Thoracic aorta (tissue), 2 donors: ENCODE measurements around the gene GNRH2. TPM values are rescaled to one million over a fixed set of nuclear protein-coding genes. Genes with fewer than 3 reads are reported as not detected.
"Not testable (repeated sequence)": the region's sequence is repeated elsewhere in the genome, so short reads cannot be mapped to it uniquely, and the experiment has no call there.

Experiments used
- ATAC-seq: fragments of 150-250 bp; one replicate; pipeline ENCODE4 v1.8.0; 2017; ENCODE audit warnings: low read depth; ENCODE audit not compliant: insufficient number of reproducible peaks, low FRiP score
- DNase-seq: peaks from one replicate; pipeline ENCODE4 v3.0.0-alpha.2; 2020; ENCODE audit warnings: low spot score
- H3K27ac ChIP-seq, 2 donors: fragments of 200-600 bp; sonication (generic); 1 replicate in 1 of 2; 2 replicates in 1 of 2; pipeline ENCODE4 v1.5.1; 2016; ENCODE audit warnings: mild to moderate bottlenecking in 2 of 2, moderate library complexity in 2 of 2
- H3K27me3 ChIP-seq: fragments of 200-600 bp; sonication (generic); replicated peaks from 2 replicates; pipeline ENCODE4 v1.6.0; 2016; ENCODE audit warnings: mild to moderate bottlenecking; ENCODE audit not compliant: insufficient read depth
- H3K36me3 ChIP-seq: fragments of 200-600 bp; sonication (generic); one replicate; pipeline ENCODE4 v1.5.1; 2016
- H3K4me1 ChIP-seq, 2 donors: fragments of 200-600 bp; sonication (generic); 1 replicate in 1 of 2; 2 replicates in 1 of 2; pipeline versions ENCODE4 v1.5.1 to v1.6.0; 2016; ENCODE audit warnings: low read depth in 2 of 2, mild to moderate bottlenecking in 1 of 2; ENCODE audit not compliant: control insufficient read depth in 1 of 2
- H3K4me3 ChIP-seq: fragments of 200-600 bp; sonication (generic); 2 replicates; pipeline ENCODE4 v1.5.1; 2016; ENCODE audit warnings: mild to moderate bottlenecking
- H3K9me3 ChIP-seq: fragments of 200-600 bp; sonication (generic); 2 replicates; pipeline ENCODE4 v1.5.1; 2016
- CTCF ChIP-seq: fragments of 200-600 bp; sonication (generic); IDR thresholded peaks from one replicate; pipeline ENCODE4 v1.5.1; 2019; ENCODE audit warnings: antibody characterized with exemption
- total RNA-seq, 2 donors: library from RNA; depleted of rRNA; stranded (reverse); fragments of >200 nt; gene quantifications; one replicate each; pipeline versions ENCODE4 v1.1.0 to v1.2.3, GENCODE V29; 2016

The GNRH2 gene
- total RNA-seq, 2 donors from 2014 or later: not detected

DNA sequence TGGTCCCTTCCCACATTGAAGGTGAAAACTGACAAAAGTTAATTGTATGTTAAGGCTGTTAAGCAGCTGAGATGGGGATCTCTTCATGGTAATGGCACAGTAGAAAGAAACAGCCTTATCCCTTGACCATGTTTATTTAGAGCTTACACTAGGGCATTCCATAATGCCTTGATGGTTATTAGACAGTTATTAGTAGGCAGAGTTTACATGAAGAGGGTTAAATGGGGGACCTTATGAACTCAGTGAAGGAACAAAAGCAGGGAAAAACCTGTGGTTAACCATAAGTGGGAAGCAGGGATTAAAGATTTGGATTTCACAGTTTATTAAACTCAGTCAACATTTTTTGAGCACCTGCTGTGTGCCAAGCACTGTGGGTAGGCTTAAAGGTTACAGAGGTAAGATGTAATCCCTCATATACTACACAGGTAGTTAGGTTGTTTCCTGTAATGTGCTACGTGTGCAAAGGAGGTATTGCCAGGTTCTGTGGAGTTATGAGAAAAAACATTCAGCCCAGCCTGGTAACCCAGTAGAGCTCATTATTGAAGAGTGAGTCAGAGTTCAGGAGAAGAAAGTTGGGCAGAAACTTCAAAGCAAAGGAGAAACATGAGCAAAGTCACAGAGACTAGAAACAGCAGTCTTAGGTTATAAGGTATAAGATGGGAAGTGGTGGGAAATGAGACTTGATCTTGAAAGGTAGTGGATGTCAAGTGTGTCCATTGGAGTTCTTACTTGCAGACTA, 32.3 kb upstream of the GNRH2 start:
- Histone ChIP-seq H3K27ac (no peak overlapping the region), H3K36me3 (peaks cover 20% of the 10 kb centered on the region), H3K4me1 (no peaks in the 10 kb centered on the region), H3K27me3 (no peaks in the 10 kb centered on the region), H3K4me3 (no peak overlapping the region), H3K9me3 (no peaks in the 10 kb centered on the region)
- ATAC-seq: no peak
- no peak for TF ChIP-seq CTCF
- DNase-seq: no peak

GRCh38 chr20:3011752-3012151, 31.7 kb upstream of the GNRH2 start:
- ATAC-seq (no peak), DNase-seq (no peak)
- no peak for TF ChIP-seq CTCF
- Histone ChIP-seq H3K4me3 (no peak overlapping the region), H3K27me3 (no peaks in the 10 kb centered on the region), H3K27ac (no peak overlapping the region), H3K9me3 (no peaks in the 10 kb centered on the region), H3K36me3 (peaks cover 18% of the 10 kb centered on the region), H3K4me1 (no peaks in the 10 kb centered on the region)

- no peaks in the 10 kb centered on the region for H3K27me3 ChIP-seq
- no peaks in the 10 kb centered on the region for H3K9me3 ChIP-seq
- ATAC-seq (no peak), DNase-seq (no peak)
- H3K27ac ChIP-seq: no peak overlapping the region
- no peak for TF ChIP-seq CTCF
- H3K4me3 ChIP-seq: no peak overlapping the region
- no peaks in the 10 kb centered on the region for H3K4me1 ChIP-seq
- peaks cover 13% of the 10 kb centered on the region for H3K36me3 ChIP-seq
Observed at GRCh38 chr20:3013771-3014170, 29.7 kb upstream of the GNRH2 start.

GRCh38 chr20:3014179-3014578, 29.2 kb upstream of the GNRH2 start:
- no peak for TF ChIP-seq CTCF
- H3K4me3 ChIP-seq: no peak overlapping the region
- peaks cover 11% of the 10 kb centered on the region for H3K36me3 ChIP-seq
- H3K27me3 ChIP-seq: no peaks in the 10 kb centered on the region
- H3K4me1 ChIP-seq: no peaks in the 10 kb centered on the region
- no peak overlapping the region for H3K27ac ChIP-seq
- no peaks in the 10 kb centered on the region for H3K9me3 ChIP-seq
- no peak for DNase-seq
- no peak for ATAC-seq

DNA sequence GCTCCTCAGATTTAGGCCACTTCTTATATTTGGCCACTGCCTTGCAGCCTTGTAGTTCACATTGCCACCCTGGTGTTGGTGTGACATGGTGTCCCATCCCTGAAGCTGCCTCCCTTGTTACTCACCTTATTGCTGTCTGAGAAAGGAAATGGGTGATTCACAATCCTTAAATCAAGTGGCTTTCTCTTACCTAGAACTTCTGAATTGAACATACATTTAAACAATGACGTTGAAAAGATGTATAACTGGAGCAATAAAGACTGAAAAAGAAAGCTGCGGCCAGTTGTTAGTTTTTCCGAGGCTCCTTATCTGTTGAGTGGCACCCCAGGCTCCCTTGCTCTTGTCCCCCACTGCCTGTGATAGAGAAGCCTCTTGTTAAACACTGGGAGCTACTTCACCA, 28.8 kb upstream of the GNRH2 start:
- Histone ChIP-seq H3K27ac (no peak overlapping the region), H3K36me3 (peaks cover 7% of the 10 kb centered on the region), H3K27me3 (no peaks in the 10 kb centered on the region), H3K4me1 (no peaks in the 10 kb centered on the region), H3K4me3 (no peak overlapping the region), H3K9me3 (no peaks in the 10 kb centered on the region)
- TF ChIP-seq CTCF: no peak
- ATAC-seq (no peak), DNase-seq (no peak)

DNA sequence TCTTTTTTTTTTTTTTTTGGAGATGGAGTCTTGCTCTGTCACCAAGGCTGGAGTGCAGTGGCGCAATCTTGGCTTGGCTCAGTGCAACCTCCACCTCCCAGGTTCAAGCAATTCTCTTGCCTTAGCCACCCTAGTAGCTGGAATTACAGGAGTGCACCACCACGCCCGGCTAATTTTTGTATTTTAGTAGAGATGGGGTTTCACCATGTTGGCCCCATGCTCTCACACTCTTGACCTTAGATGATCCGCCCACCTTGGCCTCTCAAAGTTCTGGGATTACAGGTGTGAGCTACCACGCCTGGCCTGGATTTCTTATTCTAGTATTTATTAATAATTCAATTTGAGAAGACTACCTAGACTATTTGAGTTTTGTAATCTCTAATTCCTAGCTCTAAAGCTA, 28.1 kb upstream of the GNRH2 start:
- not testable (repeated sequence) for H3K4me3 ChIP-seq, H3K27me3 ChIP-seq, H3K9me3 ChIP-seq, H3K36me3 ChIP-seq, H3K27ac ChIP-seq, H3K4me1 ChIP-seq, ATAC-seq, DNase-seq
